Lung (tissue), 12 donors: ENCODE data around the gene ADGRA3. TPM values are rescaled to one million over a fixed set of nuclear protein-coding genes. Genes with fewer than 3 reads are reported as not detected.

Experiments
- ATAC-seq: fragments of 200-7000 bp; cut with Tn5 transposase; one replicate; pipeline ENCODE4 v1.9.1; 2020; ENCODE audit warnings: moderate number of reproducible peaks; ENCODE audit not compliant: insufficient read depth, low FRiP score
- DNase-seq, 3 donors: peaks; one replicate each; pipeline ENCODE4 v3.0.0-alpha.2; 2013 to 2017
- H3K27ac ChIP-seq, 2 donors: one replicate each; pipeline ENCODE4 v1.5.1; 2013; ENCODE audit warnings: mild to moderate bottlenecking in 2 of 2, moderate library complexity in 2 of 2, control low read depth in 1 of 2, inconsistent platforms in 1 of 2, low read depth in 1 of 2, low read length in 1 of 2
- H3K27me3 ChIP-seq, 3 donors: one replicate each; pipeline ENCODE4 v1.5.1; 2013; ENCODE audit warnings: low read length in 2 of 3; ENCODE audit not compliant: control insufficient read depth in 3 of 3, insufficient read depth in 3 of 3
- H3K36me3 ChIP-seq, 4 donors: one replicate each; pipeline ENCODE4 v1.5.1; 2013; ENCODE audit warnings: low read length in 4 of 4, mild to moderate bottlenecking in 1 of 4, moderate library complexity in 1 of 4; ENCODE audit not compliant: control insufficient read depth in 4 of 4, insufficient read depth in 4 of 4
- H3K4me1 ChIP-seq, 5 donors: one replicate each; pipeline ENCODE4 v1.5.1; 2013; ENCODE audit warnings: low read length in 5 of 5, mild to moderate bottlenecking in 2 of 5, moderate library complexity in 1 of 5; ENCODE audit not compliant: control insufficient read depth in 5 of 5, insufficient read depth in 5 of 5
- H3K4me3 ChIP-seq: one replicate; pipeline ENCODE4 v1.5.1; 2013; ENCODE audit warnings: mild to moderate bottlenecking, control low read depth, moderate library complexity
- H3K9ac ChIP-seq, 2 donors: one replicate each; pipeline ENCODE4 v1.5.1; 2013; ENCODE audit warnings: low read length in 2 of 2, control low read depth in 1 of 2; ENCODE audit not compliant: insufficient read depth in 1 of 2
- H3K9me3 ChIP-seq, 4 donors: one replicate each; pipeline ENCODE4 v1.5.1; 2013; ENCODE audit warnings: low read length in 3 of 4, mild to moderate bottlenecking in 1 of 4, moderate library complexity in 1 of 4; ENCODE audit not compliant: control insufficient read depth in 4 of 4, insufficient read depth in 3 of 4
- CTCF ChIP-seq: IDR thresholded peaks from 2 replicates; pipeline ENCODE4 v1.5.1; 2012; ENCODE audit warnings: mild to moderate bottlenecking; ENCODE audit errors: control extremely low read depth, extremely low read depth
- WGBS, 2 donors: extraction: QIAGEN DNeasy Blood & Tissue Kit; methylation state at CpG; one replicate each; pipeline ENCODE4 v1.1.7; 2013; 5-methylcytosine and 5-hydroxymethylcytosine counted together
- polyA plus RNA-seq, 2 donors: library from polyadenylated mRNA; stranded (reverse); fragments of 200-250 nt; gene quantifications; one replicate each; pipeline ENCODE4 v1.2.1, GENCODE V29; 2013
- total RNA-seq, 2 donors: library from RNA; depleted of rRNA in 1 of 2; stranded (reverse); fragments of >200 nt in 1 of 2; gene quantifications; one replicate each; pipeline ENCODE4 v1.2.1, GENCODE V29; 2014 to 2021
- donor health status: control.
- donor health status: control.
- donor health status: Bipolar disorder and iron deficiency.
- donor health status: healthy.
- donor health status: DM: yes; HTN: yes; CAD: no.

ADGRA3 gene
- total and polyA plus RNA-seq, 4 donors: 6.6 to 62.8 (median 11.9) TPM

GRCh38 chr4:22465996-22466395 is 49.9 kb downstream of the ADGRA3 start:
- no peaks in the 10 kb centered on the region for H3K27me3 ChIP-seq
- DNase-seq (no peak), ATAC-seq (no peak)
- H3K9ac ChIP-seq: no peak overlapping the region
- no peak overlapping the region for H3K27ac ChIP-seq
- H3K9me3 ChIP-seq: no peaks in the 10 kb centered on the region
- no peak for TF ChIP-seq CTCF
- 94 to 96% methylated on average over 5 of the region's 5 CpGs for WGBS, 2 donors
- H3K4me1 ChIP-seq: peaks cover 0 to 8% (median 0%) of the 10 kb centered on the region in 5 donors
- no peak overlapping the region for H3K4me3 ChIP-seq
- H3K36me3 ChIP-seq: peaks cover 0 to 3% (median 0%) of the 10 kb centered on the region in 4 donors

- no peak overlapping the region for H3K9ac ChIP-seq
- TF ChIP-seq CTCF: no peak
- 92 to 97% methylated on average over 4 of the region's 4 CpGs for WGBS, 2 donors
Observed at GRCh38 chr4:22465349-22465748, 50.5 kb downstream of the ADGRA3 start.

GRCh38 chr4:22463179-22463578 is 52.7 kb downstream of the ADGRA3 start:
- no peak overlapping the region for H3K27ac ChIP-seq
- TF ChIP-seq CTCF: no peak
- no peaks in the 10 kb centered on the region for H3K9me3 ChIP-seq
- H3K27me3 ChIP-seq: no peaks in the 10 kb centered on the region
- peaks cover 0 to 2% (median 0%) of the 10 kb centered on the region in 5 donors for H3K4me1 ChIP-seq
- DNase-seq: no peak
- 93 to 95% methylated on average over 5 of the region's 5 CpGs for WGBS, 2 donors
- ATAC-seq: no peak
- peaks cover 0 to 1% (median 0%) of the 10 kb centered on the region in 4 donors for H3K36me3 ChIP-seq
- H3K4me3 ChIP-seq: no peak overlapping the region
- no peak overlapping the region for H3K9ac ChIP-seq

More at GRCh38 chr4:22465349-22465748, 50.5 kb downstream of the ADGRA3 start:
- no peaks in the 10 kb centered on the region for H3K9me3 ChIP-seq
- peaks cover 0 to 3% (median 0%) of the 10 kb centered on the region in 4 donors for H3K36me3 ChIP-seq
- no peak overlapping the region for H3K27ac ChIP-seq
- no peaks in the 10 kb centered on the region for H3K27me3 ChIP-seq
- ATAC-seq (no peak), DNase-seq (no peak)
- H3K4me1 ChIP-seq: peaks cover 0 to 2% (median 0%) of the 10 kb centered on the region in 5 donors
- H3K4me3 ChIP-seq: no peak overlapping the region

GRCh38 chr4:22462688-22463087 is 53.2 kb downstream of the ADGRA3 start:
- Histone ChIP-seq H3K27me3 (no peaks in the 10 kb centered on the region), H3K9me3 (no peaks in the 10 kb centered on the region), H3K4me3 (no peak overlapping the region), H3K4me1 (peaks cover 0 to 2% (median 0%) of the 10 kb centered on the region in 5 donors), H3K27ac (no peak overlapping the region), H3K9ac (no peak overlapping the region), H3K36me3 (peaks cover 0 to 4% (median 0%) of the 10 kb centered on the region in 4 donors)
- no peak for TF ChIP-seq CTCF
- no peak for DNase-seq
- 96 to 97% methylated on average over 3 of the region's 3 CpGs for WGBS, 2 donors
- ATAC-seq: no peak
